A549 (cell line): ENCODE data around the gene DPT. TPM values are rescaled to one million over a fixed set of nuclear protein-coding genes. Genes with fewer than 3 reads are reported as not detected.

Experiments used
- ATAC-seq, 2 experiments: fragments of 200-7000 bp in 1 of 2; fragments of >200 bp in 1 of 2; cut with Nextera tagmentation in 1 of 2; cut with Tn5 transposase in 1 of 2; 3 replicates each; pipeline versions ENCODE4 v1.8.0 to v1.9.1; 2018 to 2020; ENCODE audit warnings: mild to moderate bottlenecking in 1 of 2, moderate library complexity in 1 of 2
- CTCF ChIA-PET: fragments of 300-600 bp; sonication (Branson Sonifier 250); formaldehyde crosslinking; extraction: SDS; loops from one replicate; lab custom pipeline; 2021; ENCODE audit warnings: antibody characterized with exemption, inconsistent platforms; lab: Yijun Ruan, JAX
- POLR2A ChIA-PET: fragments of 350-600 bp; formaldehyde crosslinking; extraction: SDS; loops from one replicate; lab custom pipeline; 2021; ENCODE audit warnings: antibody characterized with exemption, inconsistent platforms; lab: Yijun Ruan, JAX
- DNase-seq, 2 experiments: peaks; one replicate each; pipeline versions ENCODE4 v3.0.0 to v3.0.0-alpha.2; 2011 to 2016; ENCODE audit warnings: low read depth in 1 of 2, low spot score in 1 of 2
- FAIRE-seq: peaks from 2 replicates; lab custom pipeline; 2011; peaks lifted over from hg19 to GRCh38; lab: Jason Lieb, UNC
- H3K27ac ChIP-seq, 2 experiments: fragments of >200 bp; sonication (Bioruptor Twin); formaldehyde crosslinking; 3 replicates each; pipeline ENCODE4 v1.5.1; 2016 to 2017
- H3K4me1 ChIP-seq: fragments of >200 bp; sonication (Bioruptor Twin); formaldehyde crosslinking; 3 replicates; pipeline ENCODE4 v1.6.1; 2016
- H3K4me2 ChIP-seq: fragments of >200 bp; sonication (Bioruptor Twin); formaldehyde crosslinking; 3 replicates; pipeline ENCODE4 v1.6.1; 2016
- H3K4me3 ChIP-seq: fragments of >200 bp; sonication (Bioruptor Twin); formaldehyde crosslinking; 3 replicates; pipeline ENCODE4 v1.5.1; 2016
- H3K9me3 ChIP-seq: fragments of >200 bp; sonication (Bioruptor Twin); formaldehyde crosslinking; 3 replicates; pipeline ENCODE4 v1.6.1; 2016
- CBX2 ChIP-seq: fragments of 200-600 bp; sonication (generic); IDR thresholded peaks from 2 replicates; pipeline ENCODE4 v1.6.1; 2016; ENCODE audit warnings: low read depth, mild to moderate bottlenecking, borderline replicate concordance
- CHD2 ChIP-seq: fragments of 150-350 bp; IDR thresholded peaks from 2 replicates; pipeline ENCODE4 v1.6.1; 2014; ENCODE audit warnings: low read length; ENCODE audit not compliant: partially characterized antibody
- ELK1 ChIP-seq: fragments of 150-350 bp; IDR thresholded peaks from 2 replicates; pipeline ENCODE4 v1.6.1; 2014; ENCODE audit warnings: low read depth, mild to moderate bottlenecking, low read length
- FOSB ChIP-seq: fragments of 250-450 bp; sonication (Bioruptor Pico); IDR thresholded peaks from 2 replicates; pipeline ENCODE4 v1.5.0; 2020; ENCODE audit warnings: mild to moderate bottlenecking, moderate library complexity
- GATA3 ChIP-seq: IDR thresholded peaks from 2 replicates; pipeline ENCODE4 v1.6.1; 2012; ENCODE audit warnings: borderline replicate concordance
- HDAC2 ChIP-seq: fragments of 200-600 bp; sonication (generic); IDR thresholded peaks from 2 replicates; pipeline ENCODE4 v1.6.1; 2016
- HOXB5 ChIP-seq: fragments of 250-450 bp; sonication (Bioruptor Pico); IDR thresholded peaks from 2 replicates; pipeline ENCODE4 v1.5.0; 2020; ENCODE audit warnings: mild to moderate bottlenecking, moderate library complexity
- JUNB ChIP-seq: fragments of >200 bp; sonication (Bioruptor Twin); formaldehyde crosslinking; IDR thresholded peaks from 2 replicates; pipeline ENCODE4 v1.6.1; 2016
- MAZ ChIP-seq: fragments of 150-350 bp; IDR thresholded peaks from 2 replicates; pipeline ENCODE4 v1.6.1; 2014; ENCODE audit warnings: antibody characterized with exemption, low read depth, low read length, borderline replicate concordance
- NR3C1 ChIP-seq: fragments of >200 bp; sonication (Bioruptor Twin); formaldehyde crosslinking; IDR thresholded peaks from 3 replicates; pipeline ENCODE4 v1.6.1; 2017
- RAD21 ChIP-seq, 2 experiments: fragments of >200 bp in 1 of 2; sonication (Bioruptor Twin) in 1 of 2; formaldehyde crosslinking in 1 of 2; IDR thresholded peaks in 1 of 2; conservative IDR thresholded peaks in 1 of 2; 2 replicates in 1 of 2; 3 replicates in 1 of 2; pipeline ENCODE4 v1.6.1; 2012 to 2018; ENCODE audit warnings: inconsistent platforms in 1 of 2
- RFX5 ChIP-seq: fragments of 450-650 bp; IDR thresholded peaks from 2 replicates; pipeline ENCODE4 v1.7.1; 2014; ENCODE audit warnings: antibody characterized with exemption, mild to moderate bottlenecking, moderate library complexity
- USF2 ChIP-seq: fragments of 450-650 bp; IDR thresholded peaks from 2 replicates; pipeline ENCODE4 v1.6.1; 2014; ENCODE audit warnings: antibody characterized with exemption
- WGBS: methylation state at CpG from one replicate; pipeline ENCODE4 v1.1.6; 2017; ENCODE audit errors: missing lambda C conversion rate; 5-methylcytosine and 5-hydroxymethylcytosine counted together
- polyA plus RNA-seq, 4 experiments: library from polyadenylated mRNA; depleted of rRNA in 3 of 4; stranded (reverse); fragments of >200 nt; fragmentation: RNase III in 1 of 4; extraction: RNeasy Plus Mini Kit Qiagen cat#74134 plus additional on column Dnase treatment in 1 of 4; gene quantifications; 2 replicates in 3 of 4; 3 replicates in 1 of 4; pipeline ENCODE4 v1.2.3, GENCODE V29; 2011 to 2017

The DPT gene
- polyA plus RNA-seq, 2 of the 4 experiments (the other 2 are of a cell fraction), result not detected

- no peaks in the 10 kb centered on the region for H3K4me1 ChIP-seq
- H3K4me3 ChIP-seq, result no peak overlapping the region
- 60% methylated on average over 3 of the region's 3 CpGs for WGBS
- TF ChIP-seq CBX2, result no peak
- no peak for TF ChIP-seq RAD21 (conservative IDR thresholded peaks at IDR 0.05 in 1 of 2, IDR thresholded peaks at IDR 0.05 in 1 of 2)
- no peak for TF ChIP-seq ELK1
- no peak for TF ChIP-seq USF2
- TF ChIP-seq NR3C1, result no peak
- no peak for TF ChIP-seq JUNB
- no peak for TF ChIP-seq MAZ
- TF ChIP-seq GATA3, result no peak
- no peak for TF ChIP-seq HDAC2
- TF ChIP-seq FOSB (CRISPR knock-in tag), result no peak
- no peak for TF ChIP-seq CHD2
- no peak for TF ChIP-seq HOXB5 (CRISPR knock-in tag)
- TF ChIP-seq RFX5, result no peak
- H3K9me3 ChIP-seq, result no peaks in the 10 kb centered on the region
- CTCF ChIA-PET, result interaction anchor here (1.1 kb wide), 1 partner anchor 10 kb away, joined by 3 read pairs; no protein-coding TSS in a partner anchor
- FAIRE-seq (no peak), ATAC-seq (no peak), DNase-seq (no peak)
- H3K4me2 ChIP-seq, result no peak overlapping the region
- POLR2A ChIA-PET, result no interaction called here
- no peak overlapping the region for H3K27ac ChIP-seq
These were observed 83.3 kb downstream of the DPT start for GRCh38 chr1:168645721-168646120.

Other genes with a start within 250 kb of the DPT start
- not detected in 2 replicates for gene XCL2, start 185.2 kb downstream of the DPT start, polyA plus RNA-seq (2011; rRNA removed)
- gene XCL2, start 185.2 kb downstream of the DPT start, polyA plus RNA-seq (2017; fragmentation: RNase III; extraction: RNeasy Plus Mini Kit Qiagen cat#74134 plus additional on column Dnase treatment), result not detected in 3 replicates
- not detected in 2 replicates for gene XCL1, start 152.6 kb downstream of the DPT start, polyA plus RNA-seq (2011; rRNA removed)
- gene XCL1, start 152.6 kb downstream of the DPT start, polyA plus RNA-seq (2017; fragmentation: RNase III; extraction: RNeasy Plus Mini Kit Qiagen cat#74134 plus additional on column Dnase treatment), result not detected in 3 replicates